IMR-90 (cell line): ENCODE results near the gene PELO. TPM values are rescaled to one million over a fixed set of nuclear protein-coding genes. Genes with fewer than 3 reads are reported as not detected.

Experiments
- ATAC-seq: fragments of 200-7000 bp; cut with Tn5 transposase; 2 replicates; pipeline ENCODE4 v1.9.1; 2020; ENCODE audit warnings: low read depth, mild to moderate bottlenecking, moderate library complexity
- BruUV-seq: library from RNA; stranded (reverse); fragments of 400-500 nt; replicated peaks from 2 replicates; lab custom pipeline; 2021; lab: Mats Ljungman, UMichigan
- CTCF ChIA-PET: fragments of 300-600 bp; formaldehyde crosslinking; extraction: SDS; loops from one replicate; lab custom pipeline; 2021; ENCODE audit warnings: antibody characterized with exemption; lab: Yijun Ruan, JAX
- POLR2A ChIA-PET: fragments of 300-600 bp; sonication (Branson Sonifier 250); formaldehyde crosslinking; loops from one replicate; lab custom pipeline; 2022; ENCODE audit warnings: antibody characterized with exemption; ENCODE audit not compliant: unreplicated experiment; lab: Charles Lee
- DNase-seq: peaks from one replicate; pipeline ENCODE4 v3.0.0; 2013
- H2AFZ ChIP-seq: replicated peaks from 2 replicates; pipeline ENCODE3; 2013; ENCODE audit warnings: low read length, mild to moderate bottlenecking; ENCODE audit not compliant: poor library complexity
- H2AK5ac ChIP-seq: 2 replicates; pipeline ENCODE4 v1.6.1; 2013; ENCODE audit warnings: low read depth, low read length, inconsistent platforms
- H2AK9ac ChIP-seq: replicated peaks from 2 replicates; pipeline ENCODE3; 2013; ENCODE audit warnings: mild to moderate bottlenecking, low read depth, low read length, moderate library complexity; ENCODE audit not compliant: poor library complexity
- H2BK120ac ChIP-seq: 2 replicates; pipeline ENCODE4 v1.6.1; 2013; ENCODE audit warnings: low read depth, low read length, inconsistent platforms
- H2BK15ac ChIP-seq: 3 replicates; pipeline ENCODE4 v1.6.1; 2013; ENCODE audit warnings: low read depth, low read length, inconsistent platforms
- H2BK20ac ChIP-seq: 2 replicates; pipeline ENCODE4 v1.6.1; 2013; ENCODE audit warnings: low read depth, mild to moderate bottlenecking, inconsistent platforms, low read length, moderate library complexity
- H2BK5ac ChIP-seq: 2 replicates; pipeline ENCODE4 v1.6.1; 2013; ENCODE audit warnings: mild to moderate bottlenecking, low read depth, low read length, inconsistent platforms; ENCODE audit not compliant: poor library complexity, severe bottlenecking
- H3K14ac ChIP-seq: replicated peaks from 2 replicates; pipeline ENCODE4 v1.6.1; 2013; ENCODE audit warnings: low read depth, low read length, inconsistent platforms
- H3K18ac ChIP-seq: 2 replicates; pipeline ENCODE4 v1.6.1; 2013; ENCODE audit warnings: low read depth, low read length, control low read depth
- H3K23ac ChIP-seq: 2 replicates; pipeline ENCODE4 v1.6.1; 2013; ENCODE audit warnings: low read depth, low read length, inconsistent platforms
- H3K27ac ChIP-seq: 2 replicates; pipeline ENCODE4 v1.5.1; 2013; ENCODE audit warnings: mild to moderate bottlenecking, control low read depth, low read length; ENCODE audit not compliant: insufficient read depth
- H3K27me3 ChIP-seq: 2 replicates; pipeline ENCODE4 v1.6.1; 2013; ENCODE audit warnings: low read length; ENCODE audit not compliant: control insufficient read depth, insufficient read depth
- H3K36me3 ChIP-seq: 2 replicates; pipeline ENCODE4 v1.6.1; 2013; ENCODE audit warnings: low read length, mixed read lengths; ENCODE audit not compliant: control insufficient read depth, insufficient read depth
- H3K4ac ChIP-seq: 2 replicates; pipeline ENCODE4 v1.6.1; 2013; ENCODE audit warnings: low read depth, low read length, inconsistent platforms
- H3K4me1 ChIP-seq: 2 replicates; pipeline ENCODE4 v1.6.1; 2013; ENCODE audit warnings: low read length, mixed read lengths; ENCODE audit not compliant: control insufficient read depth, insufficient read depth
- H3K4me2 ChIP-seq: 2 replicates; pipeline ENCODE4 v1.6.1; 2013; ENCODE audit warnings: low read depth, mild to moderate bottlenecking, control low read depth, low read length, moderate library complexity
- H3K4me3 ChIP-seq: 2 replicates; pipeline ENCODE4 v1.5.1; 2013; ENCODE audit warnings: low read depth, mild to moderate bottlenecking, control low read depth, low read length, moderate library complexity; ENCODE audit not compliant: insufficient read depth
- H3K56ac ChIP-seq: 2 replicates; pipeline ENCODE4 v1.6.1; 2013; ENCODE audit warnings: low read length, inconsistent platforms; ENCODE audit not compliant: insufficient read depth; ENCODE audit errors: extremely low read depth
- H3K79me1 ChIP-seq, 2 experiments: 2 replicates each; pipeline ENCODE4 v1.6.1; 2013; ENCODE audit warnings: low read length in 2 of 2, inconsistent platforms in 1 of 2, low read depth in 1 of 2
- H3K9ac ChIP-seq: 2 replicates; pipeline ENCODE4 v1.6.1; 2013; ENCODE audit warnings: low read depth, low read length, control low read depth
- H3K9me1 ChIP-seq: 2 replicates; pipeline ENCODE4 v1.6.1; 2013; ENCODE audit warnings: low read length, inconsistent platforms; ENCODE audit not compliant: insufficient read depth
- H3K9me3 ChIP-seq: 2 replicates; pipeline ENCODE4 v1.6.1; 2013; ENCODE audit warnings: low read length; ENCODE audit not compliant: control insufficient read depth, insufficient read depth
- H4K20me1 ChIP-seq: 2 replicates; pipeline ENCODE4 v1.6.1; 2013; ENCODE audit warnings: low read length, inconsistent platforms; ENCODE audit not compliant: insufficient read depth
- H4K5ac ChIP-seq: 2 replicates; pipeline ENCODE4 v1.6.1; 2013; ENCODE audit warnings: mild to moderate bottlenecking, low read depth, low read length, control low read depth
- H4K8ac ChIP-seq, 2 experiments: 2 replicates each; pipeline ENCODE4 v1.6.1; 2013; ENCODE audit warnings: low read depth in 2 of 2, low read length in 2 of 2, control low read depth in 1 of 2, inconsistent platforms in 1 of 2
- H4K91ac ChIP-seq: 2 replicates; pipeline ENCODE4 v1.6.1; 2013; ENCODE audit warnings: low read depth, low read length, inconsistent platforms; ENCODE audit not compliant: insufficient read depth
- BHLHE40 ChIP-seq: fragments of 150-350 bp; IDR thresholded peaks from 2 replicates; pipeline ENCODE4 v1.6.1; 2016; ENCODE audit warnings: mild to moderate bottlenecking, low read depth, low read length
- CEBPB ChIP-seq: IDR thresholded peaks from 2 replicates; pipeline ENCODE4 v1.6.1; 2012; ENCODE audit warnings: low read depth, low read length, improper control_type of control experiment
- FOS ChIP-seq: fragments of 150-350 bp; IDR thresholded peaks from 2 replicates; pipeline ENCODE4 v1.6.1; 2016; ENCODE audit warnings: low read depth, low read length
- MAFK ChIP-seq: IDR thresholded peaks from 2 replicates; pipeline ENCODE4 v1.6.1; 2012; ENCODE audit warnings: low read depth, low read length, improper control_type of control experiment
- MAZ ChIP-seq: IDR thresholded peaks from 2 replicates; pipeline ENCODE4 v1.6.1; 2012; ENCODE audit warnings: low read depth, mild to moderate bottlenecking, low read length, improper control_type of control experiment, moderate library complexity, borderline replicate concordance
- RAD21 ChIP-seq: IDR thresholded peaks from 2 replicates; pipeline ENCODE4 v1.6.1; 2012; ENCODE audit warnings: low read length, improper control_type of control experiment
- RFX5 ChIP-seq: IDR thresholded peaks from 2 replicates; pipeline ENCODE4 v1.8.0; 2012; ENCODE audit warnings: low read depth, mild to moderate bottlenecking, low read length, moderate library complexity
- SMC3 ChIP-seq: fragments of 150-350 bp; IDR thresholded peaks from 2 replicates; pipeline ENCODE4 v1.6.1; 2016; ENCODE audit warnings: low read depth, mild to moderate bottlenecking, antibody characterized with exemption, low read length, moderate library complexity
- WGBS, 2 experiments: methylation state at CpG; one replicate each; pipeline versions ENCODE4 v1.1.5 to v1.1.7; 2013; ENCODE audit warnings: missing lambda C conversion rate in 2 of 2; ENCODE audit not compliant: insufficient read length in 1 of 2; ENCODE audit errors: extremely low coverage in 2 of 2; 5-methylcytosine and 5-hydroxymethylcytosine counted together
- dilution Hi-C: fragments of 300-500 bp; cut with HindIII; formaldehyde crosslinking; loops from one replicate; pipeline ENCODE4 v1.14.3; 2018; ENCODE audit warnings: low sequenced_read_pairs; ENCODE audit not compliant: unreplicated experiment
- in situ Hi-C: fragments of 300-500 bp; cut with MboI; formaldehyde crosslinking; loops from 3 replicates; pipeline ENCODE4 v1.14.3; 2019; ENCODE audit warnings: low sequenced_read_pairs, inconsistent platforms, mixed read lengths
- intact Hi-C: fragments of 100-400 bp; cut with micrococcal nuclease; formaldehyde crosslinking; loops from 2 replicates; pipeline ENCODE4 v1.10.0; 2022
- polyA plus RNA-seq, 3 experiments: library from polyadenylated mRNA; depleted of rRNA; stranded (reverse); fragments of >200 nt; gene quantifications; 2 replicates each; pipeline ENCODE4 v1.2.3, GENCODE V29; 2012; ENCODE audit warnings: low replicate concordance in 1 of 3
- total RNA-seq: library from RNA; depleted of rRNA; stranded (reverse); fragments of >200 nt; gene quantifications from 2 replicates; pipeline ENCODE4 v1.2.3, GENCODE V29; 2012
- TF ChIP-seq, protein P1 (sequence below): fragments of 150-350 bp; IDR thresholded peaks from 2 replicates; pipeline ENCODE4 v1.6.1; 2017; ENCODE audit warnings: mild to moderate bottlenecking, antibody characterized with exemption, low read length, low read depth

PELO gene
- total and polyA plus RNA-seq, 2 of the 4 experiments (the other 2 are of a cell fraction) = 42.4 to 48.9 TPM

DNA sequence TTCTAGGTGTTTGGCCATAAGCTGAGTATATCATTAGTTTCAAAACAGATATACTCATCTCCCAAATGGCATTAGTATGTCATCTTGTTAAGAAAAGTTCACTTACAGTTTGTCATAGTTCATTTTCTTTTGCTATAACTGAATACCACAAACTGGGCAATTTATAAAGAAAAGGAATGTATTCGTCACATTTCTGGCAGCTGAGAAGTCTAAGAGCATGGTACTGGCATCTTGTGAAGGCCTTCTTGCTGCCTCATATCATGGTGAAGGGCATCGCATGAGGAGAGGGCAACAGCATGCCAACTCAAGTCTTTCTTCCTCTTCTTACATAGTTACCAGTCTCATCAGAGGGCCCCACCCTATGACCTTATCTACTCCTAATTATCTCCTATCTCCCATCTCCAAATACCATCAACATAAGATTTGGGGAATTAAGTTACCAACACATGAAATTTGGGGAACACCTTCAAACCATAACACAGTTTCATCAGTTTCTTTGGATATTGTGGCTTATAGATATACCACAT, 20.4 kb upstream of the PELO start:
- Histone ChIP-seq H3K18ac (no peak overlapping the region), H3K9me3 (no peaks in the 10 kb centered on the region), H4K5ac (no peak overlapping the region), H3K56ac (no peak overlapping the region), H3K9me1 (no peaks in the 10 kb centered on the region), H3K27me3 (no peaks in the 10 kb centered on the region), H3K27ac (no peak overlapping the region), H3K79me1 (no peaks in the 10 kb centered on the region), H4K91ac (no peak overlapping the region), H2AK9ac (no peak overlapping the region), H3K4ac (no peak overlapping the region), H2BK20ac (no peak overlapping the region), H2BK15ac (no peak overlapping the region), H2AFZ (no peak overlapping the region), H3K4me2 (no peak overlapping the region), H3K9ac (no peak overlapping the region), H3K23ac (no peak overlapping the region), H2BK5ac (no peak overlapping the region), H4K20me1 (no peaks in the 10 kb centered on the region), H3K4me1 (no peaks in the 10 kb centered on the region), H3K4me3 (no peak overlapping the region), H3K36me3 (no peaks in the 10 kb centered on the region), H3K14ac (no peak overlapping the region; the same call in 1 of the 2 replicates), H2BK120ac (no peak overlapping the region), H2AK5ac (no peak overlapping the region), H4K8ac (no peak overlapping the region)
- dilution Hi-C loops (no loop called here), in situ Hi-C loops (no loop called here), intact Hi-C loops (no loop called here)
- TF ChIP-seq MAFK (no peak), CEBPB (no peak), MAZ (no peak), SMC3 (no peak), BHLHE40 (no peak), RAD21 (no peak), FOS (no peak), RFX5 (no peak)
- TF ChIP-seq, protein P1, sequence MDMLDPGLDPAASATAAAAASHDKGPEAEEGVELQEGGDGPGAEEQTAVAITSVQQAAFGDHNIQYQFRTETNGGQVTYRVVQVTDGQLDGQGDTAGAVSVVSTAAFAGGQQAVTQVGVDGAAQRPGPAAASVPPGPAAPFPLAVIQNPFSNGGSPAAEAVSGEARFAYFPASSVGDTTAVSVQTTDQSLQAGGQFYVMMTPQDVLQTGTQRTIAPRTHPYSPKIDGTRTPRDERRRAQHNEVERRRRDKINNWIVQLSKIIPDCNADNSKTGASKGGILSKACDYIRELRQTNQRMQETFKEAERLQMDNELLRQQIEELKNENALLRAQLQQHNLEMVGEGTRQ = no peak
- ATAC-seq = no peak
- no TSS peak for BruUV-seq
- DNase-seq = no peak
- ChIA-PET POLR2A (interaction anchor here (0.8 kb wide), 1 partner anchor 9 kb away, joined by 3 read pairs; no protein-coding TSS in a partner anchor), CTCF (interaction anchor here (0.6 kb wide), 1 partner anchor 21 kb away, joined by 3 read pairs; the partner anchor contains the start of genes ITGA1 and PELO)
- WGBS, 2 experiments = no CpG with 5 or more reads among the region's 2 CpGs
